CD4-positive, alpha-beta memory T cell (primary cell): Measurements from ENCODE around the gene TMEM45B. TPM values are rescaled to one million over a fixed set of nuclear protein-coding genes. Genes with fewer than 3 reads are reported as not detected.
"Not testable (repeated sequence)": the region's sequence is repeated elsewhere in the genome, so short reads cannot be mapped to it uniquely, and the experiment has no call there.

ENCODE experiments used
- CTCF ChIA-PET: fragments of 350-600 bp; sonication (Branson Sonifier 250); formaldehyde crosslinking; loops from one replicate; lab custom pipeline; 2021; ENCODE audit warnings: inconsistent platforms; ENCODE audit not compliant: partially characterized antibody; lab: Charles Lee
- POLR2A ChIA-PET: fragments of 350-600 bp; sonication (Branson Sonifier 250); formaldehyde crosslinking; loops from one replicate; lab custom pipeline; 2021; ENCODE audit not compliant: partially characterized antibody; lab: Charles Lee
- DNase-seq, 5 donors: peaks; one replicate each; pipeline versions ENCODE4 v3.0.0 to v3.0.0-alpha.2; 2020 to 2022; ENCODE audit warnings: mixed read lengths in 1 of 5
- H3K27ac ChIP-seq: one replicate; pipeline ENCODE4 v1.7.0; 2013; ENCODE audit warnings: low read depth, low read length
- H3K27me3 ChIP-seq: 2 replicates; pipeline ENCODE4 v1.7.0; 2013; ENCODE audit warnings: mild to moderate bottlenecking, low read length, moderate library complexity; ENCODE audit not compliant: insufficient read depth
- H3K36me3 ChIP-seq: 2 replicates; pipeline ENCODE4 v1.7.0; 2013; ENCODE audit warnings: mild to moderate bottlenecking, low read length, moderate library complexity; ENCODE audit not compliant: insufficient read depth
- H3K4me1 ChIP-seq: 2 replicates; pipeline ENCODE4 v1.7.0; 2013; ENCODE audit warnings: mild to moderate bottlenecking, low read length, moderate library complexity; ENCODE audit not compliant: insufficient read depth
- H3K4me3 ChIP-seq, 2 donors: one replicate each; pipeline ENCODE4 v1.7.0; 2013; ENCODE audit warnings: low read length in 2 of 2, mild to moderate bottlenecking in 1 of 2
- H3K9me3 ChIP-seq, 2 donors: one replicate each; pipeline ENCODE4 v1.7.0; 2013; ENCODE audit warnings: low read length in 2 of 2, control low read depth in 1 of 2; ENCODE audit not compliant: control insufficient read depth in 1 of 2
- H3K27ac Mint-ChIP-seq, 7 donors: one replicate each; pipeline ENCODE4 v1.8.0; 2020 to 2021; ENCODE audit warnings: mixed read lengths in 7 of 7, mild to moderate bottlenecking in 6 of 7, inconsistent platforms in 3 of 7, moderate library complexity in 3 of 7
- H3K27me3 Mint-ChIP-seq, 2 donors: one replicate each; pipeline ENCODE4 v1.8.0; 2020 to 2021; ENCODE audit warnings: mixed read lengths in 2 of 2
- H3K36me3 Mint-ChIP-seq, 2 donors: one replicate each; pipeline ENCODE4 v1.8.0; 2020 to 2021; ENCODE audit warnings: mixed read lengths in 2 of 2, inconsistent platforms in 1 of 2, mild to moderate bottlenecking in 1 of 2
- H3K4me1 Mint-ChIP-seq, 4 donors: one replicate each; pipeline ENCODE4 v1.8.0; 2020 to 2021; ENCODE audit warnings: mixed read lengths in 4 of 4, mild to moderate bottlenecking in 1 of 4
- H3K4me3 Mint-ChIP-seq, 8 donors: one replicate each; pipeline ENCODE4 v1.8.0; 2020 to 2021; ENCODE audit warnings: mixed read lengths in 8 of 8, mild to moderate bottlenecking in 7 of 8, moderate library complexity in 6 of 8, inconsistent platforms in 3 of 8
- H3K9me3 Mint-ChIP-seq, 8 donors: one replicate each; pipeline ENCODE4 v1.8.0; 2020 to 2021; ENCODE audit warnings: mixed read lengths in 8 of 8, mild to moderate bottlenecking in 5 of 8, inconsistent platforms in 3 of 8, moderate library complexity in 1 of 8
- intact Hi-C: fragments of 100-400 bp; cut with micrococcal nuclease; formaldehyde crosslinking; loops from one replicate; pipeline ENCODE4 v1.15.1; 2023
- polyA plus RNA-seq, 2 donors: library from polyadenylated mRNA; unstranded; fragments of 300-500 nt; fragmentation: Illumina TruSeq; gene quantifications; one replicate each; pipeline ENCODE4 v1.2.3, GENCODE V29; 2021
- total RNA-seq, 2 experiments: library from RNA; stranded (reverse); gene quantifications; one replicate each; pipeline ENCODE4 v1.2.3, GENCODE V29; 2021

Gene TMEM45B
- total and polyA plus RNA-seq, 4 experiments from 2014 or later = 14.0 to 34.4 (median 26.0) TPM

DNA sequence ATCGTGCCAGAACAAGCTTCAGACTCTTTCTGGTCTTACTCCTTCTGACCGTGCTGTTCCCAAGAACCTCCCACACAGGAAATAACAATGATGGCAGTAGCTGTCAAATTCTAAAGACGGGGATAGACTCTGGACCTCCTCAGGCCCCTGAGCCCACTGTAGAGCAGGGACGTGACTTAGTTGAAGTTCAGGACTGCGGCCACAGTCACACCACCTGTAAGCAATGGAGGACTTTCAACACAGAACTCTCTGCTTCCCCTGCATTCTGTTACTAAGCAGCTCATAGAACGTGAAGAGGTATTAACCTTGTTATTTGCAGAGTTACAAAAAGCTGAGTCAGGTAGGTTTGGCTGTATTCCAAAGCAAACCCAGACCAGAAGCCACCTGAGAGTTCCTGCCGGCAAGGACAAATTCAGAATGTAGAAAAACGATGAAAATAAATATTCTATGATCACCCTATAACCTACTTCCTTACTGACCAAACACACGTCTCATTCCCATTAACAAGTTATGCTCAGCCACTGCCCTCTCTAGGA is 12.7 kb downstream of the TMEM45B start:
- H3K9me3 ChIP-seq = no peaks in the 10 kb centered on the region
- no peaks in the 10 kb centered on the region for H3K27me3 ChIP-seq
- H3K4me1 ChIP-seq = no peaks in the 10 kb centered on the region
- H3K36me3 ChIP-seq = no peaks in the 10 kb centered on the region
- Mint-ChIP-seq H3K4me3 (peak overlapping the region in 3 of 8 donors; percentile 27 to 61 (median 33)), H3K27me3 (peaks cover 0 to 1% of the 10 kb centered on the region in 2 donors), H3K9me3 (no peaks in the 10 kb centered on the region), H3K27ac (peak overlapping the region in 4 of 7 donors; percentile 19 to 68 (median 42)), H3K4me1 (peaks cover 6 to 11% (median 10%) of the 10 kb centered on the region in 4 donors), H3K36me3 (peaks cover 4 to 9% of the 10 kb centered on the region in 2 donors)
- intact Hi-C loops = no loop called here
- no peak overlapping the region for H3K4me3 ChIP-seq
- H3K27ac ChIP-seq = no peak overlapping the region
- CTCF ChIA-PET = interaction anchor here (0.9 kb wide), 1 partner anchor 60 kb away, joined by 4 read pairs; no protein-coding TSS in a partner anchor
- no peak for DNase-seq
- POLR2A ChIA-PET = interaction anchor here (0.5 to 1.8 kb wide), 5 partner anchors 12 to 33 kb away, joined by 3 to 7 read pairs (median 3); no protein-coding TSS in a partner anchor

GRCh38 chr11:129829497-129829896 is 13.8 kb downstream of the TMEM45B start:
- H3K9me3 ChIP-seq, H3K27ac Mint-ChIP-seq, intact Hi-C loops, DNase-seq, H3K4me3 ChIP-seq, H3K27ac ChIP-seq, POLR2A ChIA-PET, H3K27me3 Mint-ChIP-seq, H3K9me3 Mint-ChIP-seq, H3K4me3 Mint-ChIP-seq, H3K36me3 ChIP-seq, H3K27me3 ChIP-seq, H3K36me3 Mint-ChIP-seq, H3K4me1 ChIP-seq, CTCF ChIA-PET: not testable (repeated sequence)
- peaks cover 6 to 11% (median 10%) of the 10 kb centered on the region in 4 donors for H3K4me1 Mint-ChIP-seq

- H3K4me3 ChIP-seq, H3K9me3 ChIP-seq, DNase-seq, intact Hi-C loops, H3K27ac Mint-ChIP-seq, H3K27me3 ChIP-seq, H3K36me3 Mint-ChIP-seq, H3K36me3 ChIP-seq, H3K9me3 Mint-ChIP-seq, H3K4me3 Mint-ChIP-seq, CTCF ChIA-PET, H3K27ac ChIP-seq, H3K4me1 ChIP-seq, H3K27me3 Mint-ChIP-seq: not testable (repeated sequence)
- POLR2A ChIA-PET = interaction anchor here (0.7 kb wide), 1 partner anchor 17 kb away, joined by 5 read pairs; no protein-coding TSS in a partner anchor
- H3K4me1 Mint-ChIP-seq = peaks cover 13 to 23% (median 18%) of the 10 kb centered on the region in 4 donors
Observed at GRCh38 chr11:129831227-129831626, 15.6 kb downstream of the TMEM45B start.

- intact Hi-C loops, H3K4me3 ChIP-seq, H3K27ac Mint-ChIP-seq, H3K27me3 Mint-ChIP-seq, H3K36me3 ChIP-seq, CTCF ChIA-PET, POLR2A ChIA-PET, H3K9me3 Mint-ChIP-seq, H3K4me3 Mint-ChIP-seq, H3K4me1 ChIP-seq, H3K27me3 ChIP-seq, DNase-seq, H3K9me3 ChIP-seq, H3K36me3 Mint-ChIP-seq, H3K27ac ChIP-seq: not testable (repeated sequence)
- H3K4me1 Mint-ChIP-seq = peaks cover 12 to 26% (median 17%) of the 10 kb centered on the region in 4 donors
Observed at GRCh38 chr11:129833260-129833659, 17.6 kb downstream of the TMEM45B start.

DNA sequence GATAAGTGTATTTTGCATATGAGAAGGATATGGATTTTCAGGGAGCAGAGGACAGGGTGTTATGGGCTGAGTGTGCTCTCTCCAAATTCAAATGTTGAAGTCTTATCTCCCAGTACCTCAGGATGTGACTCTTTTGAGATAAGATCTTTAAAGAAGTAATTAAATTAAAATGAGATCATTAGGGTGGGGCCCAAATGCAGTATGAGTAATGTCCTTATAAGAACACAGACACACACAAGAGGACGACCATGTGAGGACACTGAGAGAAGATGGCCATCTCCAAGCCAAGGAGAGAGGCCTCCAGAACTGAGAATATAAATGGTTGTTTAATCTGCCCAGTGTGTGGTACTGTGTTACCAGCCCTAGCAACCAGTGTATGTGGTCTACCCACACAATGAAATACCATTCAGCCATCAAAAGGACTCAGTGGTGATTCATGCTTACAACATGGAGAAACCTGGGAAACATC is 20.8 kb downstream of the TMEM45B start:
- H3K27me3 Mint-ChIP-seq, H3K36me3 ChIP-seq, H3K9me3 Mint-ChIP-seq, H3K36me3 Mint-ChIP-seq, H3K27me3 ChIP-seq, H3K9me3 ChIP-seq, intact Hi-C loops, H3K27ac ChIP-seq, POLR2A ChIA-PET, CTCF ChIA-PET, H3K4me3 ChIP-seq, H3K4me3 Mint-ChIP-seq: not testable (repeated sequence)
- DNase-seq = peak in 1 of 5 donors; percentile 33
- peaks cover 20 to 42% (median 31%) of the 10 kb centered on the region in 4 donors for H3K4me1 Mint-ChIP-seq
- peak overlapping the region; percentile 60 to 85 (median 73) for H3K27ac Mint-ChIP-seq
- peaks cover 26% of the 10 kb centered on the region for H3K4me1 ChIP-seq

GRCh38 chr11:129836979-129837378 is 21.3 kb downstream of the TMEM45B start:
- Mint-ChIP-seq H3K4me1 (peaks cover 22 to 47% (median 34%) of the 10 kb centered on the region in 4 donors), H3K9me3 (peaks cover 0 to 6% (median 3%) of the 10 kb centered on the region in 8 donors), H3K36me3 (peaks cover 2% of the 10 kb centered on the region in 2 donors), H3K27me3 (no peaks in the 10 kb centered on the region), H3K27ac (peak overlapping the region in 3 of 7 donors; percentile 60 to 85 (median 72)), H3K4me3 (no peak overlapping the region)
- CTCF ChIA-PET = interaction anchor here (0.9 to 1.0 kb wide), 2 partner anchors 23 to 51 kb away, joined by 3 to 4 read pairs; no protein-coding TSS in a partner anchor
- Histone ChIP-seq H3K9me3 (no peaks in the 10 kb centered on the region), H3K4me1 (peaks cover 31% of the 10 kb centered on the region), H3K27ac (no peak overlapping the region), H3K4me3 (no peak overlapping the region), H3K36me3 (no peaks in the 10 kb centered on the region), H3K27me3 (no peaks in the 10 kb centered on the region)
- POLR2A ChIA-PET = interaction anchor here (1.4 kb wide), 1 partner anchor 16 kb away, joined by 4 read pairs; no protein-coding TSS in a partner anchor
- no peak for DNase-seq
- intact Hi-C loops = no loop called here

- DNase-seq = no peak
- no peaks in the 10 kb centered on the region for H3K9me3 ChIP-seq
- H3K27ac ChIP-seq = no peak overlapping the region
- peaks cover 45% of the 10 kb centered on the region for H3K4me1 ChIP-seq
- H3K27me3 ChIP-seq = no peaks in the 10 kb centered on the region
- H3K27me3 Mint-ChIP-seq = no peaks in the 10 kb centered on the region
- CTCF ChIA-PET = interaction anchor here (1.5 kb wide), 1 partner anchor 13 kb away, joined by 5 read pairs; no protein-coding TSS in a partner anchor
- H3K36me3 Mint-ChIP-seq = peaks cover 6 to 15% of the 10 kb centered on the region in 2 donors
- no peak overlapping the region for H3K4me3 ChIP-seq
- peaks cover 27 to 65% (median 38%) of the 10 kb centered on the region in 4 donors for H3K4me1 Mint-ChIP-seq
- H3K9me3 Mint-ChIP-seq = peaks cover 0 to 17% (median 12%) of the 10 kb centered on the region in 8 donors
- H3K36me3 ChIP-seq = no peaks in the 10 kb centered on the region
- intact Hi-C loops = no loop called here
- POLR2A ChIA-PET = interaction anchor here (1.1 to 3.6 kb wide), 5 partner anchors 13 to 54 kb away, joined by 3 to 51 read pairs (median 5); partner anchors contain the start of genes NFRKB and TMEM45B
- H3K4me3 Mint-ChIP-seq = peak overlapping the region in 6 of 8 donors; percentile 33 to 78 (median 60)
- peak overlapping the region in 6 of 7 donors; percentile 11 to 89 (median 55) for H3K27ac Mint-ChIP-seq
Observed at GRCh38 chr11:129840236-129840635, 24.6 kb downstream of the TMEM45B start.
